NCI-H69 (cell line): Measurements from ENCODE around the gene KCMF1.

ENCODE experiments used
- DNase-seq: peaks from one replicate; lab custom pipeline; 2025; lab: John Stamatoyannopoulos, UW

The KCMF1 gene

DNA sequence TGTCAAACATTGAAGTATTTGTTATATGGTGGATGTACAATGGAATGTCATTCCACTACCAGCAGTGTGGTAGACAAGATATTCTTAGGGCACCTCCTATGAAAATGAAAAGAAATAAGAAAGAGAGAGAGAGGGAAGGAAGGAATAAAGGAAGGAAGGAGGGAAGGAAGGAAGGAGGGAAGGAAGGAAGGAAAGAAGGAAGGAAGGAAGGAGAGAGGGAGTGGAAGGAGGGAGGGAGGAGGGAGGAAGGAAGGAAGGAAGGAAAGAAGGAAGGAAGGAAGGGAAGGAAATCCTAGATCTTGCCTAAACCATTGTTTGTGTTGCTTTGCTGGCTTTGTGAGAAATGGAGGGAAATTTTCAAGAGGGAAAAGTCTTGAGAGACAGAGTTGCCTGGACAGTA, 112.1 kb downstream of the KCMF1 start:
- DNase-seq = no peak

DNA sequence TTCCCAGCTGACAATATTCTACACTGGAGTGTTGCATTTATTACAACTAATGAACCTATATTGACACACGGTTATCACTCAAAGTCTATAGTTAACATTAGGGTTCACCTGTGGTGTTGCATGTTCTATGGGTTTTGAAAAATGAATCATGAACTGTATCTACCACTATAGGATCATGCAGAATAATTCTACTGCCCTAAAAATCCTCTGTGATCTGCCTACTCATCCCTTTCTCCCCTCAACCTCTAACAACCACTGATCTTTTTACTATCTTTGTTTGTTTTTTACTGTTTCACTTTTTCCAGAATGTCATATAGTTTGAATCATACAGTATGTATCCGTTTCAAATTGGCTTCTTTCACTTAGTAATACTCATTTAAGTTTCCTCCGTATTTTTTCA, 114.6 kb downstream of the KCMF1 start:
- DNase-seq = no peak

DNA sequence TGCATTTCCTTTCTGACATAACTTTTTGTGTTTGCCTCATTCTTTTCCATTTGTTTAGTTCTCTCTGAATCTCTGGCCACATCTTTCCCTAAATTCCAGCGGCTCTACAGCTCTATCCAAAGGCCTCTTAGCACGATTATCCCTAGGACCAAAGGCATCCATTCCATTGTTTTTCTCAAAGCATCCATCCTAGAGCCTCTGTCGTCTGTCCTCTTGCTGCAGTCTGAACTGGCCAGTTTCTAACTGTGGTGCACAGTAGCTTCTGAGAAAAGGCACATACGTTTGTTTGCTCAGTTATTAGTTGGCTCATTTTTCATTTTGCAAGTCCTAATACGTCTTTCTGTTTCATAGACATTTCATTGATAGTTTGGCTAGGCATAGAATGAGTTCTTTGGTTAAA, 116.6 kb downstream of the KCMF1 start:
- DNase-seq = no peak

DNA sequence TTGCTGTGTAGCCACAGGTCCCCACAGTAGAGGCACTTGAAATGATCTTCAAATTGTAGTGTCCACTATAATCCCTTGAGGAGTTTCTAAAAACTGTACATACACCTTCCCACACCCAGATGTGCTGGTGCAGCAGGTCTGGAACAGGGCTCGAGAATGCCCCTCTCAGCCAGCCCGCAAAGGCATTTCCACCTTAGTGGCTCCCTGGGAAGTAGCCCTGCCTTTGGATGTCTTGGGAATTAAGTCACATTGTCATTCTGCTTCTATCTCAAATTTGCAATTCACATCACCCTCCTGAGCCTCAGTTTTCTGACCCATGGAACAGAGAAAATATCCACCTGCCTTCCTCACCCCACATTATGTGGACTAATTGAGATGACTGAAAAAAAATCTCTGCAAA, 118.0 kb downstream of the KCMF1 start:
- DNase-seq = no peak

DNA sequence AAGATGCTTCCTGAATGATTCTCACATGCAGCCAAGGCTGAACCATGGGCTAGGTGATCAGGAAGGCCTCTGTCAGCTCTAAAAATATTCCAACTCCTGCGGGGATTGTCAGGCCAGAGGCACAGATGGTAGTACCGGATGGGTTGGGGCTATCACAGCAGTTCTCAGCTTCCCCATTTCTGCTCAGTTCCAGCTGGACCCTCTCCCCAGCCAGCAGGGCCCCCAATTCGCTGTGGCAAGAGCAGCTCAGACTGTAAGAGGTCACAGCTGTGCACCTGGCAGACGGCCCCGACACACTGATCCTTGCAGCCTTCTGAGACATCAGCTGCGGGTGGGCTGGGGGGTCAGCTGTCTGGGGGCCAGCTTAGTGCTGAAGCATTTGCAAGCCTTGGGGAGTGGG, 118.6 kb downstream of the KCMF1 start:
- DNase-seq = peak; percentile 9

DNA sequence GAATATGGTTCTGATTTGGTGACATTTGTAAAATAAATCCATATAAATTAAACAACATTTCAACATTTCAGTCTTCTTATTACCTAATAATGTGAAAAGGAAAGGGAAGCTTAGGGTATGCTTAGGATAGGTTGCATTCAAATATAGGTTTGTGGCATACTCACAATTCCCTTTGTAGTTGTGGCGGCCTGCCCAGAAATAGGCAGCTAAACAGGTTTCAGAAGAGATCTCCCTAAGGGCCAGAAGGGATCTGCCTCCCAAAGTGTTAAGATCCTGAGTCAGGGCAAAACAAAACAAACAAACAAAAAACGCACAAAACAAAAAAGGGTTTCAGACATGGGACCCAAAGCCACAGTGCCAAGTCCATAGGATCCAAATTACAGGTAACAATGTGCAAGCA, 120.9 kb downstream of the KCMF1 start:
- no peak for DNase-seq

DNA sequence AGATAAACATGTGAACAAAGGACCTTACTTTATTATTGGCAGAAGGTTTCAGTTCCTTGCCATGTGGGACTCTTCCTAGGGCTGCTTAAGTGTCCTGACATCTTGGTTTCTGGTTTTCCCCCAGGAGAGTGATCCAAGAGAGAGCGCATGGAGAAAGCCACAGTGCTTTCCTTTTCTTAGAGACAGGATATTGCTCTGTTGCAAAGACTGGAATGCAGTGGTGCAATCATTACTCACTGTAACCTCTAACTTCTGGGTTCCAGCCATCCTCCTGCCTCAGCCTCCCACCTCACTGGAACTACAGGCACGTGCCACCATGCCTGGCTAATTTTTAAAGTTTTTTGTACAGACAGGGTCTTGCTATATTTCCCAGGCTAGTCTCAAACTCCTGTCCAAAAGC, 124.1 kb downstream of the KCMF1 start:
- DNase-seq = no peak

DNA sequence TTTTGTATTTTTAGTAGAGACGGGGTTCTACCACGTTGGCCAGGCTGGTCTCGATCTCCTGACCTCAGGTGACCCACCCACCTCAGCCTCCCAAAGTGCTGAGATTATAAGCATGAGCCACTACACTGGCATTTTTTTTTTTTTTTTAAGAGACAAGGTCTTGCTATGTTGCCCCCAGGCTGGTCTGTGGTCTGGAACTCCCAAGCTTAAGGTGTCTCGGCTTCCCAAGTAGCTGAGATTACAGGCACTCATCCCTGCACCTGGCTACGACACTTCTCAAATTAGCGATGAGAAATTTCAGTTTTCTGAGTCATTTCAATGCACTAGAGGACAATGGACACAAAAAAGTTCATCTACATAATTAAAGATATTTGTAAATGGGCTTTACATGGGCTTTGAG, 125.7 kb downstream of the KCMF1 start:
- no peak for DNase-seq

DNA sequence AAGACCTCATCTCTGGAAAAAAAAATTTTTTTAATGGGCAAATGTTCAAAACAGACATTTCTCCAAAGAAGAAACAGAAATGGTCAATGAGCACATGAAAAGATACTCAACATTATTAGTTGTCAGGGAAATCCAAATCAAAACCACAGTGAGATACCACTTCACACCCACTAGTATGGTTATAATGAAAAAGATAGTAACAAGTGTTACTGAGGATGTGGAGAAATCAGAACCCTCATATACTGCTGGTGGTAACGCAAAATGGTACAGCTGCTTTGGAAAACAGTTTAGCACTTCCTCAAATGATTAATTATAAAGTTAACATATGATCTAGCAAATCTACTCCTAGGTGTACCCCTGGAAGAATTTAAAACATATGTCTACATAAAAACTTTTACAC, 133.3 kb downstream of the KCMF1 start:
- no peak for DNase-seq

DNA sequence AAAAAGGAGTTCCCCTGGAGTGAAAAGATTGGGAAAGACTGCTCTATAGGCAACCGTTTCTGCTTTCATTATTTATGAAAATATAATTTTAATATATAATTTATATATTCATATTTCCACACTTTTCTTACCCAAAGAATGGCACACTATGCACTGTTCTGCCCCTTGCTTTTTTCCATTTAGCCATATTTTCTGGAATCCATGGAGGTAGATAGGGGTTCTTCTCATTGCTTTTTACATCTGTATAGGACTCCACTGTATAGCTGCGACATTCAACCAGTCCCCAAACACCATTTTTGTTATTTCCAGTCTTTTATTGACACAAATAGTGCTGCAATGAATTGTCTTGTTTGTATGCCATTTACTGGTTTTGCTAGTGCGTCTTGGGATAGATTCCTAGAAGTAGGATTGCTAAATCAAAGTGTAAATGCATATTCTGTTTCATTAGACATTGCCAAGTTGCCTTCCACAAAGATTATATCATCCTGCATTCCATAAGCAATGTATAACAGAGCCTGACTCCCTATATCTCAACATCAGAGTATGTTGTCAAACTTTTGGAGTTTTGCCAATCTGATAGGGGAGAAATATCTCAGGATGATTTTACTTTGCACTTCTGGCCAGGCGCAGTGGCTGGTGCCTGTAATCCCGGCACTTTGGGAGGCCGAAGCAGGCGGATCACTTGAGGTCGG, 135.7 kb downstream of the KCMF1 start:
- DNase-seq = no peak
